K562 (cell line): ENCODE results near the gene NEURL2. TPM values are rescaled to one million over a fixed set of nuclear protein-coding genes. Genes with fewer than 3 reads are reported as not detected.

ENCODE experiments used
- ATAC-seq: fragments of 200-7000 bp; cut with Tn5 transposase; 3 replicates; pipeline ENCODE4 v1.9.1; 2020; ENCODE audit warnings: moderate library complexity
- BruUV-seq: library from RNA; stranded (reverse); fragments of 400-500 nt; replicated peaks from 2 replicates; lab custom pipeline; 2021; lab: Mats Ljungman, UMichigan
- CTCF ChIA-PET: fragments of 300-600 bp; formaldehyde crosslinking; extraction: SDS; loops from one replicate; lab custom pipeline; 2021; ENCODE audit warnings: low intra/inter-chr PET ratio; lab: Yijun Ruan, JAX
- POLR2A ChIA-PET: fragments of 300-600, 350-650 bp; sonication (Branson Sonifier 250); formaldehyde crosslinking; extraction: SDS; loops from one replicate; lab custom pipeline; 2021; ENCODE audit warnings: antibody characterized with exemption, inconsistent platforms; lab: Yijun Ruan, JAX
- DNase-seq, 4 experiments: peaks; one replicate each; pipeline versions ENCODE4 v3.0.0 to v3.0.0-alpha.2; 2011 to 2018; ENCODE audit warnings: low spot score in 3 of 4, mixed read lengths in 3 of 4; ENCODE audit errors: extremely low read depth in 1 of 4
- FAIRE-seq: peaks from 2 replicates; lab custom pipeline; 2011; peaks lifted over from hg19 to GRCh38; lab: Jason Lieb, UNC
- H2AFZ ChIP-seq: 2 replicates; pipeline ENCODE4 v1.6.0; 2011; ENCODE audit warnings: low read depth, low read length, control low read depth, inconsistent platforms
- H3K27ac ChIP-seq: fragments of 200-600 bp; 3 replicates; pipeline ENCODE4 v1.8.0; 2011; ENCODE audit warnings: low read depth, mild to moderate bottlenecking, control low read depth, inconsistent platforms, low read length, moderate library complexity, mixed read lengths; ENCODE audit errors: extremely low read depth
- H3K27me3 ChIP-seq, 2 experiments: fragments of 300-600 bp in 1 of 2; 2 replicates in 1 of 2; 3 replicates in 1 of 2; pipeline versions ENCODE4 v1.6.0 to v1.8.0; 2011; ENCODE audit warnings: inconsistent platforms in 2 of 2, low read length in 2 of 2, mild to moderate bottlenecking in 1 of 2, mixed read lengths in 1 of 2, moderate library complexity in 1 of 2; ENCODE audit not compliant: control insufficient read depth in 2 of 2, insufficient read depth in 2 of 2
- H3K36me3 ChIP-seq: fragments of 300-600 bp; 3 replicates; pipeline ENCODE4 v1.8.0; 2011; ENCODE audit warnings: mild to moderate bottlenecking, low read length, inconsistent platforms; ENCODE audit not compliant: control insufficient read depth, insufficient read depth
- H3K4me1 ChIP-seq, 2 experiments: fragments of 200-600 bp in 1 of 2; replicated peaks in 1 of 2; 2 replicates in 1 of 2; 3 replicates in 1 of 2; pipeline versions ENCODE4 v1.5.1 to v1.8.0; 2011; ENCODE audit warnings: inconsistent platforms in 2 of 2, low read length in 2 of 2, mild to moderate bottlenecking in 1 of 2, mixed read lengths in 1 of 2, moderate library complexity in 1 of 2; ENCODE audit not compliant: control insufficient read depth in 2 of 2, insufficient read depth in 2 of 2
- H3K4me2 ChIP-seq: 2 replicates; pipeline ENCODE4 v1.6.1; 2011; ENCODE audit warnings: low read length, control low read depth, inconsistent platforms, mixed read lengths; ENCODE audit not compliant: insufficient read depth
- H3K4me3 ChIP-seq: fragments of 200-600 bp; sonication (generic), shearing (Covaris generic); 2 replicates; pipeline ENCODE4 v1.5.1; 2016; ENCODE audit warnings: control low read depth, inconsistent platforms
- H3K79me2 ChIP-seq: fragments of 200-600 bp; 3 replicates; pipeline ENCODE4 v1.8.0; 2011; ENCODE audit warnings: low read length, inconsistent platforms; ENCODE audit not compliant: control insufficient read depth, insufficient read depth
- H3K9ac ChIP-seq, 2 experiments: 2 replicates each; pipeline versions ENCODE4 v1.6.0 to v1.6.1; 2011; ENCODE audit warnings: low read depth in 2 of 2, low read length in 2 of 2, control low read depth in 1 of 2, inconsistent platforms in 1 of 2, mild to moderate bottlenecking in 1 of 2, mixed read lengths in 1 of 2; ENCODE audit not compliant: insufficient read depth in 1 of 2
- H3K9me1 ChIP-seq: one replicate; pipeline ENCODE4 v1.6.0; 2011; ENCODE audit warnings: inconsistent platforms, mild to moderate bottlenecking, low read length, moderate library complexity; ENCODE audit not compliant: control insufficient read depth, insufficient read depth
- H3K9me3 ChIP-seq: replicated peaks from 2 replicates; pipeline ENCODE4 v1.5.1; 2011; ENCODE audit warnings: low read depth, low read length, inconsistent platforms; ENCODE audit not compliant: control insufficient read depth, insufficient read depth
- H4K20me1 ChIP-seq: replicated peaks from 2 replicates; pipeline ENCODE4 v1.6.1; 2011; ENCODE audit warnings: low read length, inconsistent platforms, mixed read lengths; ENCODE audit not compliant: control insufficient read depth, insufficient read depth
- POLR2G ChIP-seq: fragments of 200-400 bp; formaldehyde crosslinking; IDR thresholded peaks from 2 replicates; pipeline ENCODE4 v1.6.1; 2017; ENCODE audit warnings: low read depth, mild to moderate bottlenecking, antibody characterized with exemption, low read length, moderate library complexity
- ZNF282 ChIP-seq: sonication (generic); formaldehyde crosslinking; IDR thresholded peaks from 2 replicates; pipeline ENCODE4 v1.8.1; 2023; ENCODE audit warnings: missing genetic modification reagents
- ZNF583 ChIP-seq: fragments of 250-450 bp; sonication (Bioruptor Pico); IDR thresholded peaks from 2 replicates; pipeline ENCODE4 v1.4.0; 2020
- WGBS: fragments of 100-300 bp; shearing (Covaris generic); methylation state at CpG from one replicate; pipeline ENCODE4 v1.1.6; 2016; ENCODE audit warnings: low coverage, mixed read lengths; ENCODE audit not compliant: insufficient coverage; ENCODE audit errors: missing lambda C conversion rate; 5-methylcytosine and 5-hydroxymethylcytosine counted together
- in situ Hi-C: fragments of 300-500 bp; cut with MboI; formaldehyde crosslinking; loops from 4 replicates; pipeline ENCODE4 v1.15.0; 2018; ENCODE audit warnings: inconsistent platforms, mixed read lengths
- intact Hi-C: fragments of 100-400 bp; cut with micrococcal nuclease; formaldehyde crosslinking; loops from 2 replicates; pipeline ENCODE4 v1.14.2; 2022
- polyA plus RNA-seq, 8 experiments: library from polyadenylated mRNA; depleted of rRNA in 4 of 8; stranded (reverse) in 5 of 8; unstranded in 3 of 8; fragments of >200 nt; fragmentation: Nextera tagmentation in 2 of 8; fragmentation: Illumina TruSeq in 1 of 8; extraction: Ambion mirVana in 2 of 8; extraction: Trizol in 1 of 8; gene quantifications; 2 replicates each; pipeline versions ENCODE4 v1.2.1 to v1.2.3, GENCODE V29; 2011 to 2014; ENCODE audit warnings: inconsistent platforms in 1 of 8, missing spikeins in 1 of 8
- total RNA-seq, 7 experiments: library from RNA; depleted of rRNA in 6 of 7; stranded (reverse); fragments of >200 nt in 6 of 7; fragmentation: Illumina TruSeq in 2 of 7; extraction: Trizol in 2 of 7; gene quantifications; 2 replicates each; pipeline versions ENCODE4 v1.2.1 to v1.2.3, GENCODE V29; 2011 to 2021; ENCODE audit warnings: low replicate concordance in 1 of 7
- TF ChIP-seq, protein P1 (sequence below): fragments of 250-450 bp; sonication (Bioruptor Pico); IDR thresholded peaks from 2 replicates; pipeline ENCODE4 v1.5.0; 2021; ENCODE audit warnings: mild to moderate bottlenecking, moderate library complexity

NEURL2 gene
- total and polyA plus RNA-seq, 9 of the 15 experiments (the other 6 are each of a cell fraction or from before 2014, with no cell fraction given), result 0.22 to 1.9 (median 0.50) TPM; not detected in 1

DNA sequence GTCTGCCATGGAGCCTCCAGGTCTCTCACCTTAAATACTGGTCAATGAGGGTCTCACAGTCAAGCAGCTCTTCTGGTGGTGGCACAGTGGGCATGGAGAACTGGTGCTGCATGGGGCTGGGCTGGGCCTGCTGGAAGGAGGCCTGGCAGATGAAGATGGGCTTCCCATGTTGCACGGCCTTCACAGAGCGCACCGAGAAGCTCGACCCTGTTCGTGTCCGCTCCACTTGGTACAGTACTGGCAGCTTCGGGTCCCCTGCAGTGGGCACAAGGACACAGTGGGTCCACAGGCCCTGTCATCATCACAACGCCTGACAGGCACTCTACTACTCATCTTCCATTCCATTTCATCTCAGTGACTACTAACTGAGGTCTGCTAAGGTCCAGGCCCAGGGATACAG is 42.6 kb downstream of the NEURL2 start:
- peaks cover 27% of the 10 kb centered on the region; the same call in 2 of the 3 replicates for H3K36me3 ChIP-seq
- no peak for FAIRE-seq
- CTCF ChIA-PET, result no interaction called here
- POLR2A ChIA-PET, result interaction anchor here (0.5 to 0.8 kb wide), 3 partner anchors 9 to 273 kb away, joined by 3 to 4 read pairs (median 3); no protein-coding TSS in a partner anchor
- peaks cover 5% of the 10 kb centered on the region for H3K9me3 ChIP-seq
- H3K79me2 ChIP-seq, result no peaks in the 10 kb centered on the region
- peaks cover 11 to 12% of the 10 kb centered on the region in 2 experiments; a peak in 4 of 5 replicates for H3K4me1 ChIP-seq
- H3K4me3 ChIP-seq, result no peak overlapping the region
- ATAC-seq, result no peak
- no peaks in the 10 kb centered on the region for H3K27me3 ChIP-seq
- intact Hi-C loops (no loop called here), in situ Hi-C loops (no loop called here)
- no peak overlapping the region for H3K4me2 ChIP-seq
- WGBS, result 87% methylated on average over 8 of the region's 8 CpGs
- peaks cover 3% of the 10 kb centered on the region for H3K9me1 ChIP-seq
- DNase-seq, result no peak
- H3K9ac ChIP-seq, result 0 out of 4 replicates have a peak overlapping the region, but pooled peaks of 1 of the 2 experiments have one; percentile 43
- no peak overlapping the region for H3K27ac ChIP-seq
- BruUV-seq, result no TSS peak
- TF ChIP-seq ZNF282 (CRISPR knock-in tag) (no peak), POLR2G (0 out of 2 replicates have a peak, but pooled peaks have one; percentile 32)
- H2AFZ ChIP-seq, result no peak overlapping the region
- H4K20me1 ChIP-seq, result no peaks in the 10 kb centered on the region

DNA sequence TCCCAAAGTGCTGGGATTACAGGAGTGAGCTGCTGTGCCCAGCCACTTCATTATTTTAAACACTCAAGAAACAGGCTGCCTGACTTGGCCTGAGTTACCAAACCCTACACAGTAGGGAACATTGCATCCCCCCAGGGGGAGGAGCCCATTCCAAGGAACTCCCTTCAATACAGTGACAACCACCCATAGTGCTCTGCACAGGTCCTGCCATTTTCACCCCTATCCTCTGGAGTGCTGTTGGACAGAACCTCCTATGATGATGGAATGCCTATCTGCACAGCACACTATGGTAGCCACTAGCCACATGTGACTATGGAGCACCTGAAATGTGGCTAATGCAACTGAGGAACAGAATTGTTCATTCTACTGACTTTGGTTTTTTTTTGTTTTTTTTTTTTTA is 45.6 kb downstream of the NEURL2 start:
- Histone ChIP-seq H3K9me3 (peaks cover 5% of the 10 kb centered on the region), H3K4me3 (no peak overlapping the region), H3K9me1 (peaks cover 3% of the 10 kb centered on the region), H3K4me1 (peaks cover 2 to 11% of the 10 kb centered on the region in 2 experiments; a peak in 2 of 5 replicates), H3K27me3 (no peaks in the 10 kb centered on the region), H3K79me2 (no peaks in the 10 kb centered on the region), H3K27ac (no peak overlapping the region), H4K20me1 (no peaks in the 10 kb centered on the region)
- ChIA-PET POLR2A (interaction anchor here (1.2 kb wide), 1 partner anchor 11 kb away, joined by 3 read pairs; no protein-coding TSS in a partner anchor), CTCF (no interaction called here)
- in situ Hi-C loops (no loop called here), intact Hi-C loops (no loop called here)
- BruUV-seq, result no TSS peak
- FAIRE-seq (no peak), ATAC-seq (no peak)
- TF ChIP-seq, protein P1, sequence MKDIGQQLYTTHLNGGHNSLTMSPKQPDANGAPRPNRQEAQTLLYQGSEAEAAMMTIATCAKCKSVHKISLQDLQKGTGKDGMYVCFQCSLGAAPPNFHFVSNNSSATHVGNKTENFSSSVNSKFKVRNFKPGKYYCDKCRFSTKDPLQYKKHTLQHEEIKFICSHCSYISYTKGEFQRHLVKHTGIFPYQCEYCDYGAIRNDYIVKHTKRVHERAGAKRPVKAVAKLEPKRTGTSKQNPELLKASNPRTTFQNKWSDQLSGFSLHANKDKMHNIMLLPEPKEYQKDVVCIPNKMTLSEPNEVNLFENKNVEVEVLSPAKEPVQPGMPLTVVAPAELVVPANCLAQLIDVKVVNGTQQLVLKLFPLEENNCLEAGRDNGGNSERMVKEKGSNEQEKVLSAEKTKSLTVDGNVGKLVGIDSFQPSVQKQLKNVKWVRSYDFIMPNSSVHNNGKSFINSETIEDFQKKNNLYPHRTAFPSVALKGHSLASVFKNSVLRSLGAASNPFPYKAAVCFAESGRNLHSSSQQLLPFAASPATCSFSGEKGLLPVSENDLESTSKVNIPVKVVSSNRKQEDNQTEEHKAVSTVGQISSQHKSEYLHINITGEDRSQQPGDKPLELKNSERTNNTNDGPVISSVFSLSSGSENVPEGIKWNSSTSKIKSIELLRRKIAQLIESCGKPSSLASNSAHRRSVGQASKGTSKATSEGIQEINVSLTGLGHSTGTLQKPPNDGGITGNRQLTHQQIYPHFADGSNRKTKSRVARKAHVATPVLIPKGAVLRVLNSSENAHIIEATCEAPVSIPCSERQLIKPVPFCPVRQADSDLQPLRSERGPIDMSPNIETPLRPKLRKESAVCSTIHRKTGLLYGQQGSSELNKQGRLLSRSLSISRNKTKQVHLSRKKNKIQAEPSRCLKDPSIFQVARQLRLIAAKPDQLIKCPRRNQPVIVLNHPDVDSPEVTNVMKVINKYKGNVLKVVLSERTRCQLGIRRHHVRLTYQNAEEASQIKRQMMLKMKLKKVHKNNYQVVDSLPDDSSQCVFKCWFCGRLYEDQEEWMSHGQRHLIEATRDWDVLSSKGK (CRISPR knock-in tag), result no peak
- TF ChIP-seq ZNF583 (CRISPR knock-in tag), result no peak
- TF ChIP-seq, all 486 proteins: peak for 0
- peaks cover 34% of the 10 kb centered on the region; the same call in 2 of the 3 replicates for H3K36me3 ChIP-seq
- H3K9ac ChIP-seq, result no peak overlapping the region
- no peak for DNase-seq
- no peak overlapping the region for H3K4me2 ChIP-seq
- H2AFZ ChIP-seq, result no peak overlapping the region
